IPS-NIHi7 (cell line): Measurements from ENCODE around the gene FCRL3.
"Not testable (repeated sequence)": the region's sequence is repeated elsewhere in the genome, so short reads cannot be mapped to it uniquely, and the experiment has no call there.

ENCODE experiments used
- DNase-seq: peaks from one replicate; pipeline ENCODE4 v3.0.0; 2012; ENCODE audit warnings: mixed read lengths; ENCODE audit errors: extremely low spot score

Gene FCRL3

GRCh38 chr1:157700732-157701131 lies at the start of gene FCRL3:
TSS of gene FCRL3 (minus strand) at chr1:157700769. CDS start at chr1:157700489, 280 bp downstream.
- no peak for DNase-seq

GRCh38 chr1:157748262-157748817 lies 47.8 kb upstream of the FCRL3 start:
- DNase-seq: no peak

DNA sequence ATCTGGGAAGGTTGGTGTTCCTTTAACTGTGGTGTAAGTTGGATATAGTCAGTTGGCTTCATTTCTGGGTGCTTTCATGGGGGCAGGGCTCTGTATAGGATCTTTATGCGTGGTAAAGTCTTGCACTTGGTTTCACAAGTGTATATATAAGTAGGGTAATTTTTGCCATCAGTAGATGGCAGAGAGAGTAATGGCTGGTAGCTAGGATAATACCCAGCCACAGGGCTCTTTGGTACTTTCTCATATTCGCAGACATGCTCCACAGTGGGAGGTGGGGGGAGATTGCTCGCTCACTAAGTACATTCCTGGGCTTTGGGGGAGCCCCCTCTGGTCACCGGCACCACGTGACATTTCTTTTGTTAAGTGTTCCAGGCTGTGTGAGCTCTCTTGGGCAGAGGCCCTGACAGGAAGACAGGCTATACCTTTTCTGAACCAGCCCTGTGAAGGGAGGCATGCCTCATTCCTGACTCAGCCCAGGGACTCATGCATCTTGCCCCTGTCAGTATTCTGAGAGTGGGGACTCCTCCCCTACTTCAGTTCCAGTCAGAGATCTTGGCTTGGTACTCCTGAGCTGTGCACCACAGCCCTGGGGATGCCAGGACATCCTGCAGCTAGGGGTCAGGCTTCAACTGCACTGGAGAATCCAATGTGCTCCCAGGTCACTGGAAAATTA lies 38.8 kb upstream of the FCRL3 start:
- DNase-seq: peak; percentile 35

- DNase-seq: not testable (repeated sequence)
These were observed 35.4 kb upstream of the FCRL3 start for GRCh38 chr1:157735991-157736390.

GRCh38 chr1:157734321-157734720 lies 33.8 kb upstream of the FCRL3 start:
- DNase-seq: no peak

GRCh38 chr1:157732755-157733154 lies 32.2 kb upstream of the FCRL3 start:
- DNase-seq: no peak

- no peak for DNase-seq
These were observed 24.6 kb upstream of the FCRL3 start for GRCh38 chr1:157725221-157725577.

GRCh38 chr1:157724537-157725220 lies 24.1 kb upstream of the FCRL3 start:
- DNase-seq: no peak

GRCh38 chr1:157723157-157723556 lies 22.6 kb upstream of the FCRL3 start:
- no peak for DNase-seq

GRCh38 chr1:157721985-157722384 lies 21.4 kb upstream of the FCRL3 start:
- no peak for DNase-seq

DNA sequence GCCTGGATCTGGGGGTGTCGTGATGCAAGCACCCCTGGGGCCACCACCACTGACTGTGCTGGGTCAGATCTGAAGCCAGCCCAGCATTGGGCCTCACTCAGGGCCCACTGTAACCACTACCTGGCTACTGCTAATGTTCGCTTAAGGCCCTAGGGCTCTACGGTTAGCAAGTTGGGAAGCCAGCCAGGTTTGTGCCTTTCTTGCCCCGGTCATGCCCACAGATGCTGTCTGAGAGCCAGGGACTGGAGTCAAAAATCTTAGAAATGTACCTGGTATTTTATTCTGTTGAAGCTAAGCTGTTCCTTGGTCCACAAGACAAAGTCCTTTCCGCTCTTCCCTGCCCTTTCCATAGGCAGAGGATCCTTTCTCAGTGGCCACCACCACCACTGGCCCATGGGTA lies 15.2 kb upstream of the FCRL3 start:
- no peak for DNase-seq

GRCh38 chr1:157711802-157712201 lies 11.2 kb upstream of the FCRL3 start:
- DNase-seq: no peak

- no peak for DNase-seq
These were observed 4.3 kb upstream of the FCRL3 start for GRCh38 chr1:157704878-157705277.

GRCh38 chr1:157703981-157704380 lies 3.4 kb upstream of the FCRL3 start:
- no peak for DNase-seq

DNA sequence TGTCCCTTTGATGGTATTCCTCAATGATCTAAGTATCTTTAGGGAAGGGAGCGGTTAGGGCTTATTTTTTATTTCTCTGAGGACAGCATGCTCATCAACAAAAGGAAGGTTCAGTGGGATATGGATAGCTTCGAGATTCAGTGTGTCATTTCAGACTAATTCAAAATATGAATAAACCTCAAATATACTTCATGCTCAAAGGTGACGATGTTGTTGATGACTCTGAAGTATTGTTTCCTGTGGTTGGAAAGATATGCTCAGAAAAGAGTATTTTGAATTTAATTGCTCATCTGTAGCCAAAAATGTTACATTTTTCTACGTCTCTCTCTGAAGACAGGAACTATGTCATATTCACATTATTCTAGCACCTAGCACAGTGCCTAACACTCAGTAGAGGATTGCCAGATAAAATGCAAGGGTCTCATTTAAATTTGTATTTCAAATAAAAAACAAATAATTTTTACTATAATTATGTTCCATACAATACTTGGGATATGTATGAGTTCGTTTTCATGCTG lies 1.8 kb upstream of the FCRL3 start:
- no peak for DNase-seq

- DNase-seq: no peak
These were observed 264 bp downstream of the FCRL3 start for GRCh38 chr1:157700305-157700704.

GRCh38 chr1:157697781-157698569 lies 2.6 kb downstream of the FCRL3 start:
- DNase-seq: peak; percentile 35

- no peak for DNase-seq
These were observed 3.5 kb downstream of the FCRL3 start for GRCh38 chr1:157696966-157697628.

DNA sequence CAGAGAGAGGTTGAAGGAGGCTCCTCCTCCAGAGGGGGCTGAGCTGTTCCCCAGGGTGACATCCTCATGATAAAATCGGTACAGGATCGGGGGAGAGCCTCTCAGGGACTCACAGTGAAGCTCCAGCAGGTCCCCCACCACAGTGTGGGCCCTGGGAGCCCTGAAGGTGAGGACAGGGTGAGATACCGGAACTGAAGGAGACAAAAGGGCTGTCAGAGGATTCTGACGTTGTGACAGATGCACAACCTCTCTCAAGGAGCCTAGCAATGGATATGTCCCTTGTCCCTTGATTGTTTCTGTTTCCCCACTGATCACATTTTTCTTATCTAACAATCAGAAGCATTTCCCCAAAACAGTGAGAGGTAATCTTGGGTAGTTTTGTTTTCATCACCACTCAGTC lies 5.2 kb downstream of the FCRL3 start:
- DNase-seq: no peak

- peak; percentile 72 for DNase-seq
These were observed 9.2 kb downstream of the FCRL3 start for GRCh38 chr1:157691285-157691920.
